ENCODE data around the gene CMSS1.

- no peak for TF ChIP-seq CTCF (conservative IDR thresholded peaks at IDR 0.05; ENCODE audit: low read length)
- no peak for TF ChIP-seq EZH2phosphoT487 (IDR thresholded peaks at IDR 0.05; ENCODE audit: borderline replicate concordance)
Observed at GRCh38 chr3:99772671-99773070, 45.0 kb upstream of the CMSS1 start.

Measured in Loucy (cell line).